PC-3 (cell line): ENCODE data around the gene UGT1A7. TPM values are rescaled to one million over a fixed set of nuclear protein-coding genes. Genes with fewer than 3 reads are reported as not detected.

Experiments
- ATAC-seq: fragments of 200-7000 bp; cut with Tn5 transposase; 2 replicates; pipeline ENCODE4 v1.9.1; 2020; ENCODE audit warnings: mild to moderate bottlenecking, moderate library complexity
- BruUV-seq: library from RNA; stranded (reverse); fragments of 400-500 nt; replicated peaks from 2 replicates; lab custom pipeline; 2021; lab: Mats Ljungman, UMichigan
- CTCF ChIA-PET: fragments of 300-600 bp; sonication (Branson Sonifier 250); formaldehyde crosslinking; loops from one replicate; lab custom pipeline; 2022; ENCODE audit warnings: antibody characterized with exemption; lab: Charles Lee
- POLR2A ChIA-PET: fragments of 300-600 bp; sonication (Branson Sonifier 250); formaldehyde crosslinking; loops from one replicate; lab custom pipeline; 2022; ENCODE audit warnings: antibody characterized with exemption; ENCODE audit not compliant: unreplicated experiment; lab: Charles Lee
- DNase-seq: peaks from one replicate; pipeline ENCODE4 v3.0.0-alpha.2; 2015
- H2AFZ ChIP-seq: fragments of 300-600 bp; sonication (generic); 2 replicates; pipeline ENCODE4 v1.6.0; 2016; ENCODE audit warnings: antibody characterized with exemption, low read length
- H3F3A ChIP-seq: fragments of 300-600 bp; sonication (generic); one replicate; pipeline ENCODE4 v1.6.0; 2017; ENCODE audit warnings: antibody characterized with exemption, low read length, control low read depth, mild to moderate bottlenecking; ENCODE audit not compliant: unreplicated experiment
- H3K27ac ChIP-seq: fragments of 300-600 bp; sonication (generic); 2 replicates; pipeline ENCODE4 v1.5.1; 2016; ENCODE audit warnings: mild to moderate bottlenecking, low read length
- H3K27me3 ChIP-seq: fragments of 300-600 bp; sonication (generic); 2 replicates; pipeline ENCODE4 v1.6.1; 2016; ENCODE audit warnings: low read length, mixed read lengths
- H3K36me3 ChIP-seq: fragments of 300-600 bp; sonication (generic); 2 replicates; pipeline ENCODE4 v1.6.1; 2016; ENCODE audit warnings: low read depth, mixed run types, low read length, mixed read lengths
- H3K4me1 ChIP-seq: fragments of 300-600 bp; sonication (generic); 2 replicates; pipeline ENCODE4 v1.5.1; 2016; ENCODE audit warnings: low read length; ENCODE audit not compliant: insufficient read depth
- H3K4me2 ChIP-seq: fragments of 300-600 bp; sonication (generic); 2 replicates; pipeline ENCODE4 v1.6.0; 2016; ENCODE audit warnings: low read length
- H3K4me3 ChIP-seq: fragments of 300-600 bp; sonication (generic); 2 replicates; pipeline ENCODE4 v1.5.1; 2016; ENCODE audit warnings: mild to moderate bottlenecking, low read length, mixed read lengths
- H3K79me2 ChIP-seq: fragments of 300-600 bp; sonication (generic); 2 replicates; pipeline ENCODE4 v1.6.1; 2017; ENCODE audit warnings: low read length, mixed read lengths
- H3K9ac ChIP-seq: fragments of 300-600 bp; sonication (generic); 2 replicates; pipeline ENCODE4 v1.6.0; 2016; ENCODE audit warnings: mild to moderate bottlenecking, low read length
- H3K9me2 ChIP-seq: fragments of 300-600 bp; sonication (generic); replicated peaks from 2 replicates; pipeline ENCODE4 v1.6.1; 2016; ENCODE audit warnings: mixed run types, low read length, mixed read lengths
- H3K9me3 ChIP-seq: fragments of 300-600 bp; sonication (generic); 2 replicates; pipeline ENCODE4 v1.6.1; 2016; ENCODE audit warnings: low read length, mixed read lengths
- H4K20me1 ChIP-seq: fragments of 300-600 bp; sonication (generic); 2 replicates; pipeline ENCODE4 v1.6.1; 2016; ENCODE audit warnings: low read length, mixed read lengths
- EZH2 ChIP-seq: fragments of 300-600 bp; sonication (generic); IDR thresholded peaks from one replicate; pipeline ENCODE4 v1.6.1; 2017; ENCODE audit warnings: antibody characterized with exemption, mild to moderate bottlenecking, low read length; ENCODE audit not compliant: unreplicated experiment
- EZH2phosphoT487 ChIP-seq: fragments of 300-600 bp; sonication (generic); IDR thresholded peaks from 2 replicates; pipeline ENCODE4 v1.6.1; 2018; ENCODE audit warnings: mild to moderate bottlenecking, antibody characterized with exemption, low read length, borderline replicate concordance
- intact Hi-C: fragments of 100-400 bp; cut with micrococcal nuclease; formaldehyde crosslinking; loops from 2 replicates; pipeline ENCODE4 v1.9.0; 2023
- total RNA-seq: library from RNA; depleted of rRNA; stranded (reverse); fragments of >200 nt; gene quantifications from 2 replicates; pipeline ENCODE4 v1.2.3, GENCODE V29; 2014
- TF ChIP-seq, protein P1 (sequence below): fragments of 300-600 bp; sonication (generic); conservative IDR thresholded peaks from 2 replicates; pipeline ENCODE4 v1.5.1; 2017; ENCODE audit warnings: antibody characterized with exemption, low read depth, mild to moderate bottlenecking, low read length

The UGT1A7 gene
- total RNA-seq, 1 experiment from 2014 or later, result not detected

DNA sequence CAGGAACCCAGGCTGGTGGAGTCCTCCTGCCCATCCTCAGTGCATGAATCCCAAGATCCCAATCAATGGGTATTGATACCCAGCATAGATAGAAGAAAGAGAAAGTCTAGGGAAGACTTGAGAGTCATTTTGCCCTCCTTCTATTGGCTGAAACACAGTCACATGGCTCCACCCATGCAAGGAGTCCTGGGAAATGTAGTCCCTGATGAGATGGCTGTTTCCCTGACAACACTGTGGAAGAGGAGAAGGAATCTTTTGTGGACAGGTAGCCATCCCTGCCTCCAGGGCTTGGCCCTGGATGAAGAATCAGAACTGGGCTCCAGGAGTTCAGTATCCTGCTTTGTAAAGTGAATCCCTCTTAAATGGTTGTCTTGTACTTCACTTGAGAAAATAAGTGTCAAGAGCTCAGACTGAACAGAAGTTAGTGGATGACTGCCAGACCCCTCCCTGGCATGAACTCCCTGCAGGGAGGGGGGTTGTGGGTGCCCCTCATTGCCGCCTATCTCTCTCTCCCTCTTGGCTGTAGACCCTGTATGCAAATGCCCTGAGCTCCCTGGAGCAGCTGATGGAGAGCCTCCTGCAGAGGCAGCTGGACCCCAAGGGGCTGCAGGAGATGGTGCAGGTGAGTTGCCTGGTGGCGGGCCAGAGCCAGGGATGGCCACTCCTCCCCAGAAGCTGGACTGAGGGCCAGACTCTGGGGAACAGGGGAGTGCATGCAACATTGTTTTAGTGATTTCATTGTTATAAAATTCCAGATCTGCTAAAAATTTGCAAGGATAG lies 132.5 kb downstream of the UGT1A7 start:
- no peaks in the 10 kb centered on the region for H3K79me2 ChIP-seq
- CTCF ChIA-PET, result no interaction called here
- H3K4me2 ChIP-seq, result no peak overlapping the region
- no peaks in the 10 kb centered on the region for H3K27me3 ChIP-seq
- no peak overlapping the region for H3K9ac ChIP-seq
- H4K20me1 ChIP-seq, result no peaks in the 10 kb centered on the region
- no peaks in the 10 kb centered on the region for H3K4me1 ChIP-seq
- DNase-seq (no peak), ATAC-seq (no peak; the same call in 1 of the 2 replicates)
- no peak overlapping the region for H3K27ac ChIP-seq
- intact Hi-C loops, result loop anchor here (2.0 kb wide), 1 partner anchor 55 kb away; no protein-coding TSS in a partner anchor
- TF ChIP-seq, protein P1, sequence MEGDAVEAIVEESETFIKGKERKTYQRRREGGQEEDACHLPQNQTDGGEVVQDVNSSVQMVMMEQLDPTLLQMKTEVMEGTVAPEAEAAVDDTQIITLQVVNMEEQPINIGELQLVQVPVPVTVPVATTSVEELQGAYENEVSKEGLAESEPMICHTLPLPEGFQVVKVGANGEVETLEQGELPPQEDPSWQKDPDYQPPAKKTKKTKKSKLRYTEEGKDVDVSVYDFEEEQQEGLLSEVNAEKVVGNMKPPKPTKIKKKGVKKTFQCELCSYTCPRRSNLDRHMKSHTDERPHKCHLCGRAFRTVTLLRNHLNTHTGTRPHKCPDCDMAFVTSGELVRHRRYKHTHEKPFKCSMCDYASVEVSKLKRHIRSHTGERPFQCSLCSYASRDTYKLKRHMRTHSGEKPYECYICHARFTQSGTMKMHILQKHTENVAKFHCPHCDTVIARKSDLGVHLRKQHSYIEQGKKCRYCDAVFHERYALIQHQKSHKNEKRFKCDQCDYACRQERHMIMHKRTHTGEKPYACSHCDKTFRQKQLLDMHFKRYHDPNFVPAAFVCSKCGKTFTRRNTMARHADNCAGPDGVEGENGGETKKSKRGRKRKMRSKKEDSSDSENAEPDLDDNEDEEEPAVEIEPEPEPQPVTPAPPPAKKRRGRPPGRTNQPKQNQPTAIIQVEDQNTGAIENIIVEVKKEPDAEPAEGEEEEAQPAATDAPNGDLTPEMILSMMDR, result no peak
- TF ChIP-seq EZH2phosphoT487, result no peak
- TF ChIP-seq EZH2, result no peak
- POLR2A ChIA-PET, result no interaction called here
- no TSS peak for BruUV-seq
- no peak overlapping the region for H3K4me3 ChIP-seq
- H3K9me2 ChIP-seq, result no peaks in the 10 kb centered on the region
- no peak overlapping the region for H2AFZ ChIP-seq
- no peaks in the 10 kb centered on the region for H3F3A ChIP-seq
- no peaks in the 10 kb centered on the region for H3K9me3 ChIP-seq
- no peaks in the 10 kb centered on the region for H3K36me3 ChIP-seq

DNA sequence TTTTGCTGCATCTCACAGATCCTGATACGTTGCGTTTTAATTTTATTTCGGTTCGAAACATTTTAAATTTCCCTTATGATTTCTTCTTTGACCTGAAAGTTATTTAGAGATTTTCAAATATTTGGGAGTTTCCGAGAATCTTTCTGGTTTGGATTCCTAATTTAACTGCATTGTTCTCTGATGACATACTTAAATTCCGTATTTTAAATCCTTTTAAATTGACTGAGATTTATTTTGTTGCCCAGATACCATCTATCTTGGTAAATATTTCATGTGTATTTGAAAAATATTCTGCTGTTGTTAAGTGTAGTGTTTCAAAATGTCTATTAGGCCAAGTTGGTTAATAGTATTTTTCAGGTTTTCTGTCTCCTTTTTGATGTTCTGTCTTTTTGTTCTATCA lies 134.2 kb downstream of the UGT1A7 start:
- Histone ChIP-seq H3K79me2 (no peaks in the 10 kb centered on the region), H3K27ac (no peak overlapping the region), H3K36me3 (no peaks in the 10 kb centered on the region), H3K4me2 (no peak overlapping the region), H3F3A (no peaks in the 10 kb centered on the region), H3K9me3 (no peaks in the 10 kb centered on the region), H2AFZ (no peak overlapping the region), H3K4me3 (no peak overlapping the region), H3K4me1 (no peaks in the 10 kb centered on the region), H3K9me2 (no peaks in the 10 kb centered on the region), H3K27me3 (no peaks in the 10 kb centered on the region), H3K9ac (no peak overlapping the region), H4K20me1 (no peaks in the 10 kb centered on the region)
- DNase-seq (no peak), ATAC-seq (no peak)
- intact Hi-C loops, result loop anchor here (2.0 kb wide), 1 partner anchor 57 kb away; no protein-coding TSS in a partner anchor
- TF ChIP-seq, protein P1, result no peak
- no peak for TF ChIP-seq EZH2phosphoT487
- TF ChIP-seq EZH2, result no peak
- ChIA-PET POLR2A (no interaction called here), CTCF (no interaction called here)
- no TSS peak for BruUV-seq

DNA sequence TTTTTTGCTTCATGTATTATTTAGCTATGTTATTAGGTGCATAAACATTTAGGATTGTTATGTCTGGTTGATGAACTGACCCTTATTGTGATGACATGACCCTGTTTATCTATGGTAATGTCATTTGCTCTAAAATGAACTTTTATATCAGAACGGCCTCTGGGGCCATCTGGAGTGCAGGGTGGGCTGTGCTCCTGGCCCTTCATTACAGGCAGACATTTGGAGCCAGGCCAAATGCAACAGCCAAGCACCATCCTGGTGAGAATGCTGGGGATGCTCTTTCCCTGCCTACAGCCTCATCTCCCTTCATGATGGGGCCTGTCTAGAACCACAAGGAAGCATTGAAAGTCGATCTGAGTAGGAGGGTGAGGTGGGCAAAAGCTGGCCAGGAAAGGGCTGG lies 134.6 kb downstream of the UGT1A7 start:
- CTCF ChIA-PET, result no interaction called here
- no peak overlapping the region for H2AFZ ChIP-seq

More for the DNA sequence above, 134.6 kb downstream of the UGT1A7 start:
- Histone ChIP-seq H4K20me1 (no peaks in the 10 kb centered on the region), H3K4me1 (no peaks in the 10 kb centered on the region), H3K4me2 (no peak overlapping the region), H3K4me3 (no peak overlapping the region), H3K9me2 (no peaks in the 10 kb centered on the region), H3K27me3 (no peaks in the 10 kb centered on the region), H3K9me3 (no peaks in the 10 kb centered on the region), H3K27ac (no peak overlapping the region), H3K36me3 (no peaks in the 10 kb centered on the region), H3K9ac (no peak overlapping the region), H3K79me2 (no peaks in the 10 kb centered on the region), H3F3A (no peaks in the 10 kb centered on the region)
- no TSS peak for BruUV-seq
- TF ChIP-seq EZH2 (no peak), EZH2phosphoT487 (no peak)
- TF ChIP-seq, protein P1, result no peak
- DNase-seq, result no peak
- no peak for ATAC-seq
- intact Hi-C loops, result no loop called here
- POLR2A ChIA-PET, result no interaction called here
